IPS DF 6.9 (cell line): ENCODE data around the gene SNX2.

Experiments used
- DNase-seq: peaks from one replicate; pipeline ENCODE4 v3.0.0-alpha.2; 2013; ENCODE audit warnings: low read depth, low spot score
- H3K27ac ChIP-seq: one replicate; pipeline ENCODE4 v1.5.1; 2013; ENCODE audit warnings: low read length, control low read depth
- H3K27me3 ChIP-seq: 2 replicates; pipeline ENCODE4 v1.6.1; 2013; ENCODE audit warnings: mild to moderate bottlenecking, low read length; ENCODE audit not compliant: control insufficient read depth, insufficient read depth
- H3K36me3 ChIP-seq: 2 replicates; pipeline ENCODE4 v1.6.1; 2013; ENCODE audit warnings: low read length; ENCODE audit not compliant: control insufficient read depth, insufficient read depth
- H3K4me1 ChIP-seq: 2 replicates; pipeline ENCODE4 v1.6.1; 2013; ENCODE audit warnings: low read length; ENCODE audit not compliant: control insufficient read depth, insufficient read depth
- H3K4me3 ChIP-seq: 2 replicates; pipeline ENCODE4 v1.5.1; 2013; ENCODE audit warnings: mild to moderate bottlenecking, low read length
- H3K9me3 ChIP-seq: 2 replicates; pipeline ENCODE4 v1.6.1; 2013; ENCODE audit warnings: low read length, inconsistent platforms; ENCODE audit not compliant: control insufficient read depth, insufficient read depth
- WGBS: extraction: QIAGEN DNeasy Blood & Tissue Kit; methylation state at CpG from one replicate; pipeline ENCODE4 v1.1.7; 2013; ENCODE audit warnings: mixed read lengths, missing lambda C conversion rate; ENCODE audit not compliant: insufficient read length, insufficient coverage; 5-methylcytosine and 5-hydroxymethylcytosine counted together

The SNX2 gene

DNA sequence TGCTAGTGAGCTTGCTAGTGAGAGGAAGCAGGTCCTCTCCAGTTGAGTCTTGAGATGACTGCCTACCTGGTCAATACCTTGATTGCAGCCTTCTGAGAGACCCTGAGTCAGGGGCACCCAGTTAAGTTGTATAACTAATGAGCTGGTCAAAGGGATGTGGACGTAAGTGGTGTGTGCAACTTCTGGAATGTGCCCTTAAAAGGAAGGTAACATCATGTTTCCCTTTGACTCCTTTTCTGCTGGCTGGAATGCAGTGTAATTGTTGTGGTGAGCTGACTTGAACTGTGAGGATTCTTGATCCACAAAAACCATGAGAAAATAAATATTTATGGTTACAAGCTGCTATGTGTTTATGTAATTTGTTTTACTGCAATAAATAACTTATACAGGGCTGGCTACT is 2.4 kb upstream of the SNX2 start:
- no peaks in the 10 kb centered on the region for H3K9me3 ChIP-seq
- H3K4me1 ChIP-seq: no peaks in the 10 kb centered on the region
- no peaks in the 10 kb centered on the region for H3K36me3 ChIP-seq
- H3K27ac ChIP-seq: no peak overlapping the region
- no CpG with 5 or more reads among the region's 1 CpG for WGBS
- DNase-seq: no peak
- no peak overlapping the region for H3K4me3 ChIP-seq
- no peaks in the 10 kb centered on the region for H3K27me3 ChIP-seq

- H3K4me3 ChIP-seq: no peak overlapping the region
- no peaks in the 10 kb centered on the region for H3K36me3 ChIP-seq
- no peaks in the 10 kb centered on the region for H3K9me3 ChIP-seq
- no peaks in the 10 kb centered on the region for H3K4me1 ChIP-seq
- H3K27me3 ChIP-seq: no peaks in the 10 kb centered on the region
- H3K27ac ChIP-seq: no peak overlapping the region
- no CpG with 5 or more reads among the region's 3 CpGs for WGBS
- DNase-seq: no peak
Observed at GRCh38 chr5:122773619-122774018, 1.3 kb upstream of the SNX2 start.

DNA sequence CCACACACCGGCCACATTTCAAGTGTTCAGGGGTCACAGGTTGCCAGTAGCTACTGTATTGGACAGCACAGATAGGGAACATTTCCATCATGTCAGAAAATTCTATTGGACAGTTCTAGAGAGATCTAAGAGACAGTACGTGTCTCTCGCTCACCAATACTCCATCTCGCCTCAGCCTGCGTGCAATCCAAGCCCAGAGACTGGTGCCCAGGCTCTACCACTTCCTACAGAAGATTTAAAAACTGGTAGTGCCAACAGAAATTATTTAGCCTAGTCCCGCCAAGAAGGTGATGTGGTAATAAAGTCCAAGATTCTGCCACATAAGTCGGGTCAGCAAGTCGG is 390 bp upstream of the SNX2 start:
- no peaks in the 10 kb centered on the region for H3K27me3 ChIP-seq
- no CpG with 5 or more reads among the region's 8 CpGs for WGBS
- no peaks in the 10 kb centered on the region for H3K9me3 ChIP-seq
- H3K4me1 ChIP-seq: no peaks in the 10 kb centered on the region
- H3K4me3 ChIP-seq: peak overlapping the region; percentile 35; the same call in 1 of the 2 replicates
- no peak overlapping the region for H3K27ac ChIP-seq
- no peaks in the 10 kb centered on the region for H3K36me3 ChIP-seq
- DNase-seq: no peak

DNA sequence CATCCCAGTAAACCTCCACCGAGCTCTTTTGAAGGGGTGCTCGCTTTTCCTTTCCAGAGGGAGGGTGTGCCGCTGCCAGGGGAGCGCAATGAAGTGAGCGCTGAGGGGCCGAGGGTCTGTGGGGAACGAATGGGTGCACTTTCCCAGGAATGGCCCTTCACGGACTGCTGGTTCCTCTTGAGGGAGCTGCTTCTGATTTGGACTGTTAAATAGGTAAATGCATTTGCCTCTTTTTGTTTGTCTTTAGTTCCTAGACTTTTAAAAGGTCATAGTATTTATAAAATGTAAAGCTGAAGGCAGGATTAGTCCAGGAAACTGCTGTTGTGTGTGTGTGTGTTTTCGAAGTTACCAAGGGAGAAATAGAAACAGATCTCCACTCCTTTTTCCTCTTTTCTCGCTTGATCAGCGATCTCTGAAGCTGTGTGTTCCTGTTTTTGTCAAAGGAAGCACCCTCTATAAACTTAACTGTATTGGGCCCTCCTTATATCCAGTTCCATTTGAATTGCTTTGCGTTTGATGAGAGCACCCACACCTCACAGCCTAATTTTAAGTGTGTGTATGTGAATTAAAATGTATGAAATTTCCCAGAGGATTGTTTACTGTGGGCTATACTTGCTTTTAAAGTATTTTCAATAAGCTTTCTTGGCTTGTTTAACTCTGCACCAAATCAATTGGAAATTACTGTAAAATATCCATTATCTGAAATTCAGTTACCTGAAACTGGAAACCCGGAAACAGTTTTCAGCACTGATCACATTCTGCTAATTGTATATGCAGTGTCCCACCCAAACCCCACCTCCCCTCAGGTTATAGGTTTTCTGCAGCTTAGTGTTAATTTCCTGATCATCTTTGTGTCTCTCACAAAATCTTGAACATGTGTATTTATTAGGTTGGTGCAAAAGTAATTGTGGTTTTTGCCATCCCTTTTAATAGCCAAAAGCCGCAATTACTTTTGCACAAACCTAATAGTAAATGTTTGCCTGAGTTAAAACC is 966 bp downstream of the SNX2 start:
- DNase-seq: no peak
- no CpG with 5 or more reads among the region's 14 CpGs for WGBS

DNA sequence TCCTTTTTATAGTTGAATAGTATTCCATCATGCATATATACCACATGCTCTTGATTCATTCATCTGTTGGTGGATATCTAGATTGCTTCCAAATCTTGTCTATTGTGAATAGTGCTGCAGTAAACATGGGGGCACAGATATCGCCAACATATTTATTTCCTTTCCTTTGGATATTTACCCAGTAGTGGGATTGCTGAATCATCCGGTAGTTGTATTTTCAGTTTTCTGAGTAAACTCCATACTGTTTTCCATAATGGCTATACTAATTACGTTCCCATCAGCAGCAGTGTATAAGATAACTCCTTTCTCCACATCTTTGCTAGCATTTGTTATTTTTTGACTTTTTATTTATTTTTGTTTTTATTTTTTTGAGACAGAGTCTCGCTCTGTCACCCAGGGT is 3.3 kb downstream of the SNX2 start:
- no peak overlapping the region for H3K4me3 ChIP-seq
- H3K27me3 ChIP-seq: no peaks in the 10 kb centered on the region
- no peaks in the 10 kb centered on the region for H3K36me3 ChIP-seq
- no peaks in the 10 kb centered on the region for H3K4me1 ChIP-seq
- no peaks in the 10 kb centered on the region for H3K9me3 ChIP-seq
- H3K27ac ChIP-seq: no peak overlapping the region
- WGBS: no CpG with 5 or more reads among the region's 4 CpGs
- no peak for DNase-seq

More for the DNA sequence above, 966 bp downstream of the SNX2 start:
- H3K4me3 ChIP-seq: peak overlapping the region; percentile 97
- H3K4me1 ChIP-seq: no peaks in the 10 kb centered on the region
- no peak overlapping the region for H3K27ac ChIP-seq
- H3K9me3 ChIP-seq: no peaks in the 10 kb centered on the region
- no peaks in the 10 kb centered on the region for H3K27me3 ChIP-seq
- no peaks in the 10 kb centered on the region for H3K36me3 ChIP-seq

DNA sequence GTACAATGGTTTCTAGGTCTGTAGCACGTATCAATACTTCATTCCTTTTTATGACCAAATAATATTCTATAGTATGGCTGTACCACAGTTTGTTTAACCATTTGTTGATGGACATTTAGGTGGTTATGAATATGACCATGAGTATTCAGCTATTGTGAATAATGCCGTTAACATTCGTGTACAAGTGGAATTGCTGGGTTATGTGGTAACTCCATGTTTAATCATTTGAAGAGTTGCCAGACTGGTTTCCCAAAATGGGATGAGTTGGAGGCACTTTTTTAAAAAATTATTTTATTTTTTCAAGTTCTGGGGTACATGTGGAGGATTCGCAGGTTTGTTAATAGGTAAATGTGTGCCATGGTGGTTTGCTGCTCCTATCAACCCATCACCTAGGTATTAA is 4.6 kb downstream of the SNX2 start:
- Histone ChIP-seq H3K27ac (no peak overlapping the region), H3K4me3 (no peak overlapping the region), H3K4me1 (no peaks in the 10 kb centered on the region), H3K9me3 (no peaks in the 10 kb centered on the region), H3K27me3 (no peaks in the 10 kb centered on the region), H3K36me3 (no peaks in the 10 kb centered on the region)
- no CpG with 5 or more reads among the region's 4 CpGs for WGBS
- no peak for DNase-seq

- Histone ChIP-seq H3K27ac (no peak overlapping the region), H3K36me3 (no peaks in the 10 kb centered on the region), H3K9me3 (no peaks in the 10 kb centered on the region), H3K4me3 (no peak overlapping the region), H3K27me3 (no peaks in the 10 kb centered on the region), H3K4me1 (no peaks in the 10 kb centered on the region)
- WGBS: no CpG with 5 or more reads among the region's 4 CpGs
- DNase-seq: no peak
Observed at GRCh38 chr5:122780296-122780695, 5.4 kb downstream of the SNX2 start.

- Histone ChIP-seq H3K4me1 (no peaks in the 10 kb centered on the region), H3K27ac (no peak overlapping the region), H3K36me3 (no peaks in the 10 kb centered on the region), H3K9me3 (no peaks in the 10 kb centered on the region), H3K27me3 (no peaks in the 10 kb centered on the region), H3K4me3 (no peak overlapping the region)
- no CpG with 5 or more reads among the region's 1 CpG for WGBS
- DNase-seq: no peak
Observed at GRCh38 chr5:122781465-122781864, 6.6 kb downstream of the SNX2 start.

DNA sequence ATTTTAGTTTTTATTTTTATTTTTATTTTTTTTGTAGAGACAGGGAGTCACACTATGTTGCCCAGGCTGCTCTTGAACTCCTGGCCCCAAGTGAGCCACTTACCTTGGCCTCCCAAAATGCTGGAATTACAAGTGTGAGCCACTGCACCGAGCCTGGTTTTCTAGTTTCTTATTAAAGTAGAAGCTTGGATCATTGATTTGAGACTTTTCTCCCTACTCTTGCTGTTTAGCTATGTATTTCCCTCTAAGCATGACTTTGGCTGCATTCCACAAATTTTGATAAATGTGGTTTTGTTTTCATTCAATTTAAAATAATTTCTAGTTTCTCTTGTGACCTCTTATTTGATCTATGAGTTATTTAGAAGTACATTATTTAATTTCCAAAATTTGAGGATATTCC is 10.4 kb downstream of the SNX2 start:
- DNase-seq: no peak
- H3K4me3 ChIP-seq: no peak overlapping the region
- no peaks in the 10 kb centered on the region for H3K27me3 ChIP-seq
- no CpG with 5 or more reads among the region's 1 CpG for WGBS
- H3K9me3 ChIP-seq: no peaks in the 10 kb centered on the region
- H3K36me3 ChIP-seq: no peaks in the 10 kb centered on the region
- no peak overlapping the region for H3K27ac ChIP-seq
- no peaks in the 10 kb centered on the region; the same call in 1 of the 2 replicates for H3K4me1 ChIP-seq

DNA sequence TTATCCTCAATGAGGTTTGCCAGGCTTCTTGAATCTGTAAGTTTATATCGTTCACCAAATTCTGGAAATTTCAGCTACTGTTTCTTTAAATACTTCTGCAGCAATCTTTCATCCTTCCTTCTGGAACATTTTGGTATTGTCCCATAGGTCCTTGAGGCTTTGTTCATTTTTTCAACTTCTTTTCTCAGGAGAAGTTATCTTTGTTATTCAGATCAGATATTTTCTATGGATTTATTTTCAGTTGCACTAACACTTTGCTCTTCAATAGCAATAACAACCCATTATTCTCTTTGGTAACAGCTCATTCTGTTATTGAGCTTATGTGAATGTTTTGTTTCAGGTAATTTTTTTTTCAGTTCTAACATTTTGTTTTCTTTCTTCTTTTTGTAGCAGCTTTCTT is 13.5 kb downstream of the SNX2 start:
- Histone ChIP-seq H3K27ac (no peak overlapping the region), H3K4me3 (no peak overlapping the region), H3K36me3 (no peaks in the 10 kb centered on the region), H3K4me1 (no peaks in the 10 kb centered on the region; the same call in 1 of the 2 replicates), H3K9me3 (no peaks in the 10 kb centered on the region), H3K27me3 (no peaks in the 10 kb centered on the region)
- no CpG with 5 or more reads among the region's 1 CpG for WGBS
- no peak for DNase-seq

DNA sequence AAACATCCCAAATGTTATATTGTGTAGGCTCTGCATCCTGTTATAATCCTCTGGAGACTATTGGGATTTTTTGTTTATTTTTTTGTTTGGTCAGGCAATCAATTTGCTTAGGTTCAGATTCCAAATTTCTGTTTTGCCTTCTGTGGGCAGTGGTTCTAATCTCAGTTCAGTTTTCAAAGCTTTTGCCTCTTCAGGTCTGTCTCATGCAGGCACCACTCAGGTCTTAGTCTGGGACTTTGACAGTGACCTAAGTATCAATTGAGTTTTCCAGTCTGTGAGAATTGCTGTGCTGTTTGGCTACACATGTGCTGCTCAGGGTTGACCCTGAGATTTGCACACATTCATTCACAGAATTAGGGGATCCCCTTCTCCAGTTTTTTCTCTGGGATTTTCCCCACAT is 14.1 kb downstream of the SNX2 start:
- Histone ChIP-seq H3K4me3 (no peak overlapping the region), H3K36me3 (no peaks in the 10 kb centered on the region), H3K27ac (no peak overlapping the region), H3K9me3 (no peaks in the 10 kb centered on the region), H3K27me3 (no peaks in the 10 kb centered on the region), H3K4me1 (no peaks in the 10 kb centered on the region; the same call in 1 of the 2 replicates)
- DNase-seq: no peak
